ENCODE results near the gene DPEP2.

DNA sequence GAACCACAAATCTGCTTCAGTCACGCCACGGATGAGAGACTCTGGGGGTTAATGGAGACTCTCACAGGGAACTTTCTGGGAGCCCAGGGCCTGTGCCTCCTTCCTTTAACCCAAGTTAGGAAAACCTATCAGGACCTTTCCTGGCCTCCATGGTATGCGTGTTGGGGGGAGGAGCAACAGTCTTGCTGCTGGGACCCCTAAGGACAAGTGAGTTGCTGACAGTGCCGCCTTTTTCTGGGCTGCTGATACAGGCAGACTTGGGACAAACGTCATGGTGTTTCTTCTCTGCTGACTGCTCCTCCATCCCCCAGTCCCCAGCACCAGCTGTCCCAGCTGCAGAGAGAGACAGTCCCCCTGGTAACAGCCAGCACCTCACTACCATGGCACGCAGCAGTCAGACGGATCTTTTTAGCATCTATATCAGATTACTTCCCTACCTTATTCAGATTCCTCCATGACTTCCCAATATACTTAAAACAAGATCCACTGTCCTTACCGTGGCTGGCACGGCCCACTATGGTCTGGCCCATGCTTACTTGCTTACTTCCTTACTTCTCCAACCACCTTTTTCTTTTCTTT is 10.0 kb upstream of the DPEP2 start:
- TF ChIP-seq ZNF17 (CRISPR knock-in tag; IDR thresholded peaks at IDR 0.05) (no peak), RFX1 (IDR thresholded peaks at IDR 0.05) (no peak), EZH2 (conservative IDR thresholded peaks at IDR 0.05; ENCODE audit: low read depth, low read length) (no peak), HNRNPH1 (optimal IDR thresholded peaks at IDR 0.05; ENCODE audit: low read depth, low read length) (no peak), POLR2G (IDR thresholded peaks at IDR 0.05; ENCODE audit: low read depth, low read length) (no peak), FOXA1 (IDR thresholded peaks at IDR 0.05) (no peak), FOXA1 (CRISPR knock-in tag; IDR thresholded peaks at IDR 0.05) (no peak), EHMT2 (IDR thresholded peaks at IDR 0.05; ENCODE audit: borderline replicate concordance, low read depth, low read length) (no peak), SNRNP70 (IDR thresholded peaks at IDR 0.05; ENCODE audit: low read depth, low read length) (no peak), MAFK (conservative IDR thresholded peaks at IDR 0.05 in 1 of 2, IDR thresholded peaks at IDR 0.05 in 1 of 2; ENCODE audit: low read length in 2 of 2) (no peak), NFE2L2 (IDR thresholded peaks at IDR 0.05; ENCODE audit: low read length) (no peak)
- TF ChIP-seq, protein P1, sequence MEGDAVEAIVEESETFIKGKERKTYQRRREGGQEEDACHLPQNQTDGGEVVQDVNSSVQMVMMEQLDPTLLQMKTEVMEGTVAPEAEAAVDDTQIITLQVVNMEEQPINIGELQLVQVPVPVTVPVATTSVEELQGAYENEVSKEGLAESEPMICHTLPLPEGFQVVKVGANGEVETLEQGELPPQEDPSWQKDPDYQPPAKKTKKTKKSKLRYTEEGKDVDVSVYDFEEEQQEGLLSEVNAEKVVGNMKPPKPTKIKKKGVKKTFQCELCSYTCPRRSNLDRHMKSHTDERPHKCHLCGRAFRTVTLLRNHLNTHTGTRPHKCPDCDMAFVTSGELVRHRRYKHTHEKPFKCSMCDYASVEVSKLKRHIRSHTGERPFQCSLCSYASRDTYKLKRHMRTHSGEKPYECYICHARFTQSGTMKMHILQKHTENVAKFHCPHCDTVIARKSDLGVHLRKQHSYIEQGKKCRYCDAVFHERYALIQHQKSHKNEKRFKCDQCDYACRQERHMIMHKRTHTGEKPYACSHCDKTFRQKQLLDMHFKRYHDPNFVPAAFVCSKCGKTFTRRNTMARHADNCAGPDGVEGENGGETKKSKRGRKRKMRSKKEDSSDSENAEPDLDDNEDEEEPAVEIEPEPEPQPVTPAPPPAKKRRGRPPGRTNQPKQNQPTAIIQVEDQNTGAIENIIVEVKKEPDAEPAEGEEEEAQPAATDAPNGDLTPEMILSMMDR (CRISPR knock-in tag; IDR thresholded peaks at IDR 0.05) = no peak
- TF ChIP-seq, protein P2, sequence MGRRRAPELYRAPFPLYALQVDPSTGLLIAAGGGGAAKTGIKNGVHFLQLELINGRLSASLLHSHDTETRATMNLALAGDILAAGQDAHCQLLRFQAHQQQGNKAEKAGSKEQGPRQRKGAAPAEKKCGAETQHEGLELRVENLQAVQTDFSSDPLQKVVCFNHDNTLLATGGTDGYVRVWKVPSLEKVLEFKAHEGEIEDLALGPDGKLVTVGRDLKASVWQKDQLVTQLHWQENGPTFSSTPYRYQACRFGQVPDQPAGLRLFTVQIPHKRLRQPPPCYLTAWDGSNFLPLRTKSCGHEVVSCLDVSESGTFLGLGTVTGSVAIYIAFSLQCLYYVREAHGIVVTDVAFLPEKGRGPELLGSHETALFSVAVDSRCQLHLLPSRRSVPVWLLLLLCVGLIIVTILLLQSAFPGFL (CRISPR knock-in tag; IDR thresholded peaks at IDR 0.05) = no peak
- TF ChIP-seq, protein P3, sequence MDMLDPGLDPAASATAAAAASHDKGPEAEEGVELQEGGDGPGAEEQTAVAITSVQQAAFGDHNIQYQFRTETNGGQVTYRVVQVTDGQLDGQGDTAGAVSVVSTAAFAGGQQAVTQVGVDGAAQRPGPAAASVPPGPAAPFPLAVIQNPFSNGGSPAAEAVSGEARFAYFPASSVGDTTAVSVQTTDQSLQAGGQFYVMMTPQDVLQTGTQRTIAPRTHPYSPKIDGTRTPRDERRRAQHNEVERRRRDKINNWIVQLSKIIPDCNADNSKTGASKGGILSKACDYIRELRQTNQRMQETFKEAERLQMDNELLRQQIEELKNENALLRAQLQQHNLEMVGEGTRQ (IDR thresholded peaks at IDR 0.05; ENCODE audit: low read depth, low read length) = no peak
- TF ChIP-seq, protein P3 (CRISPR knock-in tag; IDR thresholded peaks at IDR 0.05; ENCODE audit: borderline replicate concordance) = no peak

Measured in HepG2 (cell line).